Measurements from ENCODE around the gene TBL1X.
"Not testable (repeated sequence)": the region's sequence is repeated elsewhere in the genome, so short reads cannot be mapped to it uniquely, and the experiment has no call there.

The TBL1X gene

GRCh38 chrX:9759337-9759736, 294.5 kb downstream of the TBL1X start:
- no peak for TF ChIP-seq CTCF (IDR thresholded peaks at IDR 0.05; ENCODE audit: insufficient read depth, low read depth, low read length, missing control alignments)
- DNase-seq (ENCODE audit: low read depth) = no peak
- H3K4me3 ChIP-seq (ENCODE audit: low read length) = no peak overlapping the region

- no peak for TF ChIP-seq CTCF (IDR thresholded peaks at IDR 0.05; ENCODE audit: insufficient read depth, low read depth, low read length, missing control alignments)
- H3K4me3 ChIP-seq (ENCODE audit: low read length) = no peak overlapping the region
- peak; percentile 31 for DNase-seq (ENCODE audit: low read depth)
Measured at GRCh38 chrX:9765072-9765736, 300.3 kb downstream of the TBL1X start.

- H3K4me3 ChIP-seq (ENCODE audit: low read length) = no peak within 1 kb of the TSS
- no peak for DNase-seq (ENCODE audit: low read depth)
- no peak for TF ChIP-seq CTCF (IDR thresholded peaks at IDR 0.05; ENCODE audit: insufficient read depth, low read depth, low read length, missing control alignments)
Measured at GRCh38 chrX:9765737-9766097, 300.9 kb downstream of the TBL1X start, which contains the start of gene GPR143. GPR143 (minus strand) TSS chrX:9765847; CDS start chrX:9765817, 30 bp downstream.

GRCh38 chrX:9767375-9767774, 302.5 kb downstream of the TBL1X start:
- no peak for TF ChIP-seq CTCF (IDR thresholded peaks at IDR 0.05; ENCODE audit: insufficient read depth, low read depth, low read length, missing control alignments)
- no peak for DNase-seq (ENCODE audit: low read depth)
- no peak overlapping the region for H3K4me3 ChIP-seq (ENCODE audit: low read length)

- not testable (repeated sequence) for DNase-seq (ENCODE audit: low read depth)
Measured at GRCh38 chrX:9768321-9768839, 303.5 kb downstream of the TBL1X start.

GRCh38 chrX:9770319-9770718, 305.5 kb downstream of the TBL1X start:
- H3K4me3 ChIP-seq (ENCODE audit: low read length) = no peak overlapping the region
- TF ChIP-seq CTCF (IDR thresholded peaks at IDR 0.05; ENCODE audit: insufficient read depth, low read depth, low read length, missing control alignments) = no peak
- DNase-seq (ENCODE audit: low read depth) = peak; percentile 64

More at GRCh38 chrX:9768321-9768839, 303.5 kb downstream of the TBL1X start:
- not testable (repeated sequence) for H3K4me3 ChIP-seq (ENCODE audit: low read length)

- TF ChIP-seq CTCF (IDR thresholded peaks at IDR 0.05; ENCODE audit: insufficient read depth, low read depth, low read length, missing control alignments) = no peak
- DNase-seq (ENCODE audit: low read depth) = no peak
- no peak overlapping the region for H3K4me3 ChIP-seq (ENCODE audit: low read length)
Measured at GRCh38 chrX:9772943-9773342, 308.1 kb downstream of the TBL1X start.

All from epithelial cell of esophagus (primary cell).